NCI-H1436 treated with DMSO at 0.1 percent for 48 hours (cell line): ENCODE data around the gene CD99.

ENCODE experiments used
- DNase-seq: peaks from one replicate; lab custom pipeline; 2025; lab: John Stamatoyannopoulos, UW

The CD99 gene, protein sequence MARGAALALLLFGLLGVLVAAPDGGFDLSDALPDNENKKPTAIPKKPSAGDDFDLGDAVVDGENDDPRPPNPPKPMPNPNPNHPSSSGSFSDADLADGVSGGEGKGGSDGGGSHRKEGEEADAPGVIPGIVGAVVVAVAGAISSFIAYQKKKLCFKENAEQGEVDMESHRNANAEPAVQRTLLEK

DNA sequence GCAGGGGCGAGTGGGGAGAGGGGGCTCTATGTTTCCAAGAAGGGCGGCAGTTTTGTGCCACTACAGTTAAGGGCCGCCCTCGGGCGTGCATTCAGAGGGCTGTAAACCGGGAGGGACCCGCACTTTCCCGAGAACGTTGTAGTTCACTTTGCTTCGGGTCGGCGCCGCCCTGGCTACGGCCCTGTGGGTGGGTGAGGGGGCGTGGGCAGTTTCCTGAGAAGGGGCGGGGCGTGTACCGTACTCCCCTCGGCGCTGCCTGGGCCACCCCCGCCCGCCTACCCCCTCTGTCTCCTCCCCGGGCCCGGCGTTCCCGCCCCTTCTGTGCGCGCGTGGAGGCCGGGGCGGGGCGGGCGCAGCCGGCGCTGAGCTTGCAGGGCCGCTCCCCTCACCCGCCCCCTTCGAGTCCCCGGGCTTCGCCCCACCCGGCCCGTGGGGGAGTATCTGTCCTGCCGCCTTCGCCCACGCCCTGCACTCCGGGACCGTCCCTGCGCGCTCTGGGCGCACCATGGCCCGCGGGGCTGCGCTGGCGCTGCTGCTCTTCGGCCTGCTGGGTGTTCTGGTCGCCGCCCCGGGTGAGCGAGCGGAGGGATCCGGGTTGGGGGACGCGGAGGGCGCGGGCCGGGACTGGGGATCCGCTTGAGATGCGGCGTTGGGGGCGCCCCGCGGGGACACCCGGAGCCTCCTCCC is at the start of gene CD99:
CD99 (plus strand) TSS at position 440 of the 687 bp plus-strand sequence; CDS start at position 506, 66 bp downstream.
- no peak for DNase-seq

DNA sequence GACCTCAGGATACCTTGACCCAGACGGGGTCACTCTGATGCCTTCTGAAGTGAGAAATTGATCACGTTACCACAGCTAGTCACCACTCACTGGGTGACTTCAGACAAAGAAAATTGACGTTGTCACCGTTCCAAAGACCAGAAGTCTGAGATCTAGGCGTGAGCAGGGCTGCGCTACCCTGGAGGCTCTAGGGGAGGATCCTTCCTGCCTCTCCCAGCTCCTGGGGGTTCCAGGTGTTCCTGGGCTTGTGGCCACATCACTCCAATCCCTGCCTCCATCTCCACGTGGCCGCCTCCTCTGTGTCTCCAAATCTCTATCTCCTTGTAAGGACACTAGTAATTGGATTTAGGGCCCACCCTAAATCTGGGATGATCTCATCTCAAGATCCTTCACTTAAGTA is 48.9 kb upstream of the CD99 start:
- DNase-seq = no peak

DNA sequence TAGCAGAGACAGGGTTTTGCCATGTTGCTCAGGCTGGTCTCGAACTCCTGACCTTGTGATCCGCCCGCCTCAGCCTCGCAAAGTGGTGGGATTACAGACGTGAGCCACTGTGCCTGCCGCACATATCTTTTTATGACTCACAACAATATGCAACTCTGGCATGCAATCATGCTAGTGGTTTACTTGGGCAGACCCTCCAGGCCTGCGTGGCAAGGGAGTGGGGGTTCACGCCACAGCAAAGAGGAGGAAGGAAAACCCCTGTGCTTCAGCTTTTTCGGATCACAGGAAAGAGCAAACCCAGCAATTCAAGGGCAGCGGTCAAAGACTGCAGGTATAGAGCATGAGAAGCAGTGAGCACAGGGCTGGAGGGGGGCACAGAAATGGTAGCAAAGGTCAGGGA is 48.3 kb upstream of the CD99 start:
- DNase-seq = no peak

DNA sequence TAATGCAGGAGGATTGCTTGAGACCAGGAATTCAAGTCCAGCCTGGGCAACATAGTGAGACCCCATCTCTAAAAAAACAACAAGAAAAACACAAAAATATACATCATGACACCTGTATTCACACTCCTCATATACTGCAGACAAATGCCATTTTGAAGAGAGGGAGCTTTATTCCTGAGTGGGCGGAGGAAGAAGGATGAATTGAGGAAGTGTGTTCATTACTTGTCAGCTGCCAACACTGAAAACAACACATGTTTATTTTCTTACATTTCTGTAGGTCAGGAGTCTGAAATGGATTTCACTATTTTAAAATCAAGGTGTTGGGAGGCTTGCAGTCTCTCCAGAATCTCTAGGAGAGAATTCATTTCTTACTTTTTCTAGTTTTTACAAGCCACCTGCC is 47.2 kb upstream of the CD99 start:
- no peak for DNase-seq

DNA sequence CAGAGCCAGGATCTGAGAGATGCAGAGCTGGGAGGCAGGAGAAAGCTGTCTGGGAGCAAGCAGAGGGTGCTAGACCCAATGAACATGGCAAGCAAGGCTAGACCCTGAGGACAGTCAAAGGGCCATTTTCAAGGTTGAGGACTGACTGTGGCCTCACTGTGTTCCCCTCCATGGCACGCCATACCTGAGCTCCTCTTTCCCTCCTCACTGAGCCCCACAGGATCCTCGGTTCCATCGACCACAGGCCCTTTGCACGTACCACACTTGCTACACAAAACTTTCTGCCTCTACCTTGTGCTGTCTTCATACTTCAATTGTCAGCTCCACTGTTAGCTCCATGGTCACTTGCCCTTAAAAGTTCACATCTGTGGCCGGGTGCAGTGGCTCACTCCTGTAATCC is 45.5 kb upstream of the CD99 start:
- DNase-seq = no peak

DNA sequence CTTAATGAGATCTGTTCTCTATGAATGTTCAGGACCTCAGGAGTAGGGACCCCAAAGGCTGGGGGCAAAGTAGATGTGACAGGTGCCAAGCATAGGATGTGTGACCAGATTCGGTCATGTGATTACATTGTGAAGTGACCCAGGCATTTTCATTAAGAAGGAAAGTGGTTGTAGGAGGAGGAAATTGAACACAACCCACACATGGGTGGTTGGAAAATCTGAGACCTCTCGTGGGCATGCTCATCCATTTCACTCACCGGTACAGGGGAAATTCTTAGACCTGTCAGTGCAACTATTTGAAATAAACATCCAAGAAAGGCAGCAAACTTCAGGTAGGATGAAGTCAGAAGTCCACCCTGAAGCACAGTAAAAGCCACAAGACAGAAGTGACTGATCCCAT is 43.5 kb upstream of the CD99 start:
- no peak for DNase-seq

DNA sequence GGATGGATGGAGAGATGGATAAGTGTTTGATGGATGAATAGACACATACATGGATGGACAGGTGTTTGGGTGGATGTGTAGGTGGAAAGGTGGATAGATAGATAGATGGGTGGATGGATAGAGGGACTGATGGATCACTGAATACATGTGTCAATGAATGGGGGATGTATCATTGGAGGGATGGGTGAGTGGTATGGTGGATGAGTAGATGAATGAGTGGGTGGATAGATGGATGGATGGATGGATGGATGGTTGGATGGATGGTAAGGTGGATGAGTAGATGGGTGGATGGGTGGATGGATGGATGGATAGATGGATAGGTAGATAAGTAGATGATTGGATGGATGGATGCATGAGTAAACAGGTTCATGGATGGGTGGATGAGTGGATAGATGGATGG is 41.1 kb upstream of the CD99 start:
- DNase-seq = no peak

DNA sequence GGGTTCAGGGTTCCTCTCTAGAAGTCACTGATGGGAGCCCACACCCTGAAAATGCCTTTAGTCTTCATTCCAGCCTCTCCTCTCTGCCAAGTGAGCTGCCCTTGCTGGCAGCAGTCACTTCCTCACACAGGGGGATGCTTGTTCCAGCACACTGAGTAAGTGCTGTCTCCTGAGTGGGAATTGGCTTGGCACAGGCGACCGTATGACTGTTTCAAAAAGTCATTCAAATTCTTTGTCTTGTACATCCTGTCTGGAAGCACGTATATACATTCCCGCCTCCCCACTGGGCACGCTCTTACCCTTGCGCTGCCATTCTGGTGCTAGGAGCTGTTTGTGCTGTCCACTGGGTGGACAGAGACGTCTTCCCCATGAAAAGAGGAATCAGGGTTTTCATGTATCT is 40.2 kb upstream of the CD99 start:
- no peak for DNase-seq

DNA sequence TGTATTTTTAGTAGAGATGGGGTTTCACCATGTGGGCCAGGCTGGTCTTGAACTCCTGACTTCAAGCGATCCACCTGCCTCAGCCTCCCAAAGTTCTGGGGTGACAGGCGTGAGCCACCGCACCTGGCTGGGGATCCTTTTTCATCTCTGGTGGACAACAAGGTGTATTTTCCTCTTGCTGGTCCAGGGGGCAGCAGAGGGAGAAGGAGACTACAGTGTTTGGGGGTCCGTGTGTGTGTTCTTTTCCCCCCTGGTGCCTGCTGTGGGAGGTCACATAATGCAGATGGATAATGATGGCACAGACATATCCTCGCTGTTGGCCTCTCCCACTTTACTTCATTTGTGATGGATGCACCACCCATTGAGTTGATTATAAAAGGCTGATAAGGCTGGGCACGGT is 39.0 kb upstream of the CD99 start:
- DNase-seq = no peak

DNA sequence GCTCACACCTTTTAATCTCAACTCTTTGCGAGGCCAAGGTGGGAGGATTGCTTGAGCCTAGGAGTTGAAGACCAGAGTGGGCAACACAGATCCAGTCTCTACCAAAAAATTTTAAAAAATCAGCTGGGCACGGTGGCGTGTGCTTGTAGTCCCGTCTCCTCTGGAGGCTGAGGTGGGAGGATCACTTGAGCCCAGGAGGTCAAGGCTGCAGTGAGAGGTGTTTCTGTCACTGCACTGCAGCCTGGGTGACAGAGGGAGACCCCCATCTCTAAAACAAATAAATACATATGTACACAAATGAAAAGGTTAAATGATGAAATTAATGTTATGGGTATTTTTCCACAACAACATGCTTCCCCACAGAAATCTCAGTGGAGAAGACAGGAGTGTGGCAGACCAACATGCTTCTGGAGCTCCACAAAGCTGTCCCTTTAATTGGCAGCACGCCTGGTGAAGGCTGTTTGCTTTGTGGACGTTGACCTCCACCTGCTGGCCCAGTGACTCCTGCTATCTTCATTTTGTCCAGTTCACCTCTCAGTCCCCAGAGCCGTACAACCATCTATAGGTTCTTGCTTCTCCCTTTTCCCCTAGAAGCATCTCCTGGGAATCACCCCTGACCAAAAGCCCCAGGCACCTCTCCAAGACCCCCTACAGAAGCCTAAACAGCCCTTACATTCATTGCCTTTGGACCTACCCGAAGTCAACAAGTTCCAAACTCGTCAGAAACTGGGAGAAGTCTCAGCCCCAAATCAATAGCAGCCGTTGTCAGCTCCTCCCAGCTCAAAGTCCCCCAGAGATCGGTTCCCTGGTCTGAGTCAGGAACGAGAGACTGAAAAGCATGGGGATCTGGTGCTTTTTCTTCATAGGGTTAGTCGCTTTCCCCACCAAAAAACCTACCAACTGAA is 36.4 kb upstream of the CD99 start:
- DNase-seq = no peak

DNA sequence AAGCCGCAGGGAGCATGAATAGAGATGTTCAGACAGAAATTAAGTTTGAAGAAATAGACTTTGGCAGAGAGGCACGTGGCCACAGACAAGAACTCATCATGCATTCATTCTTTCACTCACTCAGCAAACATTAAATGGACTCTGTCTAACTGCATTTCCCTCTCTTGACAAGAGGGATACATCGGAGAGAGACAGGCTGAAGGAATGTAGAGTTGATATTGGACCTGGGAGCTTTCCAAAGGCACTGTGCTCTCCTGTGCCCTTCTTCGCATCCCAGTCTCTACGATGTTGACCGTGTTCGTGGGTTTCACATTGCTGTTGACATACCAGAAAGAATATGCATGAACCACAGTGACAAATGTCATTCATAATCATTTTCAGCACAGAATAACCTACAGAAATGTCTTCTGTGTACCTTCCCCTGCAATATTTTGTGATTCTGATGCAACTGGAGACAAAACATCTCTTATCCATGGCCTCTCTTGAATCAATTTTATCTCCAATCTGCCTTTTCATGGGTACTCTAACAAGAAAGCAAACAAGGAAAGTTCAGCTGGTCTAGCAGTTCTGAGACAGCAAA is 34.7 kb upstream of the CD99 start:
- DNase-seq = no peak

DNA sequence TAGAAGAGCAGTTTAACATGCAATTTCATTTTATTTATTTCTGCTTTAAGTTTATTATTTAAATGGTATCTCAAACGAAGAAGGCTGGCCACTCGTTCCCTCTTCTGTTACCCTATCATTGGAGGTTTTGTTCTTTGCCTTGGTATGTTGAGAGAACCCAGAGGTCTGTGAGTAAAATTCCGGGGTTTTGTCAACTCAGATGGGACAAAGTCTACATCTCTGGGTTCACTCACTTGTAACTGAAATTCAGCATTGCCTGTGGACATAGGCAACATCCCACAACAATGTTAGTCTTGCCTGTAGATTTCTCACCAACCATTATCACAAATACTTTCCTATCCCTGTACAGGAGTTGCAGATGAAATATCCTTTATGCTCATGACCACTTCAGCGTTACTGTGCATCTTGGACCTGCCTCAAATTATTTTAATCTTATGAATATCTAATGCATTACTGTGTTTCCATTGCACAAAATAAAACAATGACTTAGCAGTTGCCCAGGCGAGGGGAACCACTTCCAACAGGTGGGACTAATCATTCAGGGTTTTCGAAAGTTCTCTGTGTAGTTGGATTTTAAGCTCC is 33.5 kb upstream of the CD99 start:
- DNase-seq = no peak

DNA sequence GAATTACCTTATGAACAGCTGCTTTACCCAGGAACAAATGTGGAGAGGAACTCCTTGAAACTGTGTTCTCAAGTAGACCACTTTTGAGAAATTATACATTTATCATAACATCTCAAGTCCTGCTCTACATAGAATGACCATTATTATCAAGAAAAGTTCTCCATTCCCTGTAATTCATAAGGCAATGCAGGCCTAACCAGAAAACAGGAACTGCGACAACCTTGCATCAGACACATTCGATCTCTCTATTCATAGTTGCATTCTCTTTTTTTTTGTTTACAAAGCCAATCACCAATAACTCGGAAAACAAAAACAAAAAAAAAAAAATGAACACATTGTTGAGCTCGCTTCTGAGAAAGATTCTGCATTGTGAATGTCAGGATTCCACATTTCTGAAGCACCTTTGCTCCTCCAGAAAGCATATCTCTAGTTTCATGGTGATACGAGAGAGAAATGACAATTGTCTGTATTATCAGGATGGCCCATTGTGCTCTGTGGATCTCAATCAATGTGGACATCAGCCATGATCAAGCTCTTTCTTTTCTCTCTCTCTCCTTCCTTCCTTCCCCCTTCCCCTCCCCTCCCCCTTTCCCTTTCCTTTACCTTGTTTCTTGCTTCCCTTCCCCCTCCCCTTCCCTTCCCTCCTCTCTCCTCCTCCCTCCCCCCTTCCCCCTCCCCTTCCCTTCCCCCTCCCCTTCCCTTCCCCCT is 32.4 kb upstream of the CD99 start:
- no peak for DNase-seq

DNA sequence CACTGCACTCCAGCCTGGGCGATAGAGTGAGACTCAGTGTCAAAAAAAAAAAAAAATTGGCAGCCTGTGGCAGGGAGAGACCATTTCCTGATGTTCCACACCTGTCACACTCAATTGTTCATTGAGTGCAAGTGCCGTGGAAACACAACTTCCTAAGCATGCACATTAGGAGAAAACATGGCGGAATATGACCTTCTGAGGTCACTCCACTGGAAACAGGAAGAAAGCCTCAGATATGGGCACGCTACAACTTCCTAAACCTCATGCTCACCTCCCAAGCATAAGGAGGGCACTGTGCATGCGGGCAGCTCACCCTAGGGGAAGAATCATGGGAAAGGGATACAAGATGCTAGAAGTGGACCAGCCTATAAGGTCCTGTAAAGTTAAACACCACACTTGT is 28.5 kb upstream of the CD99 start:
- DNase-seq = no peak

DNA sequence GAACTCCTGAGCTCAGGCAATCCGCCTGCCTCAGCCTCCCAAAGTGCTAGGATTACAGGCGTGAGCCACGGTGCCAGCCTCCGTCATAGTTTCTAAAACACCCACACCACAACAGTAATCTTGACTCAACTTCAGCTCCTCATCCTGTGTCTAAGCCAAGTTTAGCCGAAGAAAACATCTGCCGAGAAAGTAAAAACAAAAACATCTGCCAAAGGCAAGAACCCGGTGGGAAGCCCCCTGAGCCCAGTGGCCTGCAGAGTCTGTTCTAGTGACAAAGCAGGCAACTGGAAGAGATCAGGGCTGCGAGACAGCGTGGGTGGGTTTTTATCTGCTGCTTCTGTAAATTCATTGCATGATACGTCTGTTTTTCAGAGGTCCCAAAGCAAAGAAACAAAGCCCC is 26.6 kb upstream of the CD99 start:
- DNase-seq = no peak

DNA sequence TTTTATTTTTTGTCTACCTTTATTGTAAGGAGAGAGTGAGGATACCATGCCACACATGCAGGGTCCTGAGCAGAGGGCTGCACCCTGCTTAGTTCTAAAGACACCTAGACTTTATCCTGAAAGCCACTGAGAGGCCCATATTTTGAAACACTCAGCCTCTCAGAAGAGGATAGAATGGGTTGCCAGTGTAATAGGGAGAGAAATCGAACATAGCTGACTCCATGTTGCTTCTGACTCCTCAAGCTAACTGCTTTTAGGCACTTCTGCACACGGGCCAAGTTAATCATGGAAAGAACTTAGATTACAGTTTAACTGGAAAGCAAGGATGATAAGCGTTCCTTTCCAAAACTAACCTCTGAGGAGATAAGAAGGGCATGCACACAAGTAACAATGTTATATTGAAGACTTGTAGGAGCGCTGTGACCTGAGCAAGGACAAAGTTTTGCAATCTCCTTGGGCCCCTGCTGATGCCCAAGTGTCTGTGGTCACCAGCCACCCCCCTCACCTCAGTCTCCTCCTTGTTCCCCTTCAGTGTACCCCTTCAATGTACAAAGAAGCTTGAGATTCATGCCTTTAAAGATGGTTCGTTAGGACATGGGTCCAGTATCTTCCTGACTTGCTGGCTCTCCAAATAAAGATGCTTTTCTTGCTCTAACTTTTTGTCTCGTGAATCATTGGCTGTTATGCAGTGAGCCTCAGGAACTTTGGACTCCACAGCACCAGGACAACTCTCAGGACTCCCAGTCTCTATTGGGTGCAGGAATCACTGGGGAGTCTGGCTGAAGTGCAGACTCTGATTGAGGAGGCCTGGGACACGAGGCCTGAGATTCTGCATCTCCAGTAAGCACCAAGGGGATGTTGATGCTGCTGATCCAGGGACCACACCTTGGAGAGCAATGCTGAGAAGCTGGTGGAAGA is 25.4 kb upstream of the CD99 start:
- no peak for DNase-seq

DNA sequence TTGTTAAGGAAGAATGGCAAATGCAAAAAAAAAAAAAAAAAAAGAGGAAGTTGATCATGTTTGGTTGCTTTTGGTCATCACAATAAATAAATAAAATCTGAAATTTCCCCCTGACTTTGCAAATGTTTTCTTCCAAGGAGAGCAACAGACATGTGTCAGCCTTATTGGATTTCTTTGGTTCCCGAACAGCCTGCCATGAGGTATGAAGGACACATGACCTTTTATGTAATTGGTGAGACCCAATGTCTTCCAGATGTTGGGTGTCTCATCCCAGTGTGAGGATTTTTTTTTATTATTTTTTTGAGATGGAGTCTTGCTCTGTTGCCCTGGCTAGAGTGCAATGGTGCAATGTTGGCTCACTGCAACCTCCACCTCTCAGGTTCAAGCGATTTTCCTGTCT is 24.6 kb upstream of the CD99 start:
- no peak for DNase-seq

DNA sequence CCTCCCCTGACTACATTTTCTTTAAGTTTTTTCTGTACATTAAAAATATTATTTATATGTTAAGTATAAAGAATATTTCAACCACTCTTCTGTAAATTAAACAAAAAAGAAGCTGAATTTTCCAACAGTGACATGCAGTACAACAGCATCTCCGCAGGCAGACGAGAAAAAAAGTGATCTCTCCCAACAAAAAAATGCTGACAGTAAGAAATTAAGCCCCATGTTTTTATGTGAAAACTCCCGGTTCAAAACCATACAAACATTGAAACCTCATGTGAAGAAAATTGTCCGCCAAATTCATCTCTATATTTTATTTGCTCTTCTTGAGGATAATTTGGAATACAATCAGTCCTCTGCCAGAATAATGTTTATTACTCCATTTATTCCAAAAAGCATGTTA is 20.1 kb upstream of the CD99 start:
- no peak for DNase-seq

DNA sequence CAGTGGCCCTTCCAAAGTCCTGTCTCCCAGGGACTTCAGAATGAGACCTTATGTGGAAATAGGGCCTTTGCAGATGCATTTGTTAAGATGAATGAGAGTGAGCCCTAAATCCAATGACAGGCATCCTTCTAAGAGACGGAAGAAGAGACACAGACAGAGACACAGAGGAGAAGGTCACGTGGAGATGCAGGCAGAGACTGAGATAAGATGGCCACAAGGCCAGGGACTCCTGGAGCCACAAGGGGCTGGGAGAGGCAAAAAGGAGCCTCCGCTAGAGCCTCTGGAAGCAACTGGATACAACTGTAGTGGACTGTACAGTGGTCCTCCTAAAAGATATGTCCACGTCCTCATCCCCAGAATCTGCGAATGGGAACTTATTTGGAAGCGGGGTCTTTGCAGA is 19.0 kb upstream of the CD99 start:
- no peak for DNase-seq

DNA sequence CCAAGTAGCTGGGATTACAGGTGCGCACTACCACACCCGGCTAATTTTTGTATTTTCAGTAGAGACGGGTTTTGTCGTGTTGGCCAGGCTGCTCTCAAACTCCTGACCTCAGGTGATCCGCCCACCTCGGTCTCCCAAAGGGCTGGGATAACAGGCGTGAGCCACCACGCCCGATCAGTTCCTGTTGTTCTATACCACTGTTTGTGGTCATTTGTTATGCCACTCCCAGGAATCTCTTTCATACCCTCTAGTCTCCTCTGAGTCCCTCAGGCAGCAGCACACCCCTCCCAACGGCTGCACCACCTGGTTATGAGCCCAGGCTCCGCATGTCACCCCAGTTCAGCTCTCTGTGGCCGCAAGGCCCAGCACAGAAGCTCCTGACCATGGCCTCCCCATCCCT is 17.5 kb upstream of the CD99 start:
- no peak for DNase-seq
